Naive thymus-derived CD4-positive, alpha-beta T cell (primary cell): Measurements from ENCODE around the gene SPSB3. TPM values are rescaled to one million over a fixed set of nuclear protein-coding genes. Genes with fewer than 3 reads are reported as not detected.
A peak's percentile ranks its signal among the peaks of the same experiment; 100 is the strongest.

Experiments used
- ATAC-seq: fragments of 150-1000 bp; cut with Tn5 transposase; 2 replicates; pipeline ENCODE4 v1.10.0; 2021; ENCODE audit warnings: mild to moderate bottlenecking, moderate library complexity
- CTCF ChIA-PET: fragments of 350-600 bp; sonication (Branson Sonifier 250); formaldehyde crosslinking; loops from one replicate; lab custom pipeline; 2021; ENCODE audit warnings: antibody characterized with exemption; lab: Charles Lee
- POLR2A ChIA-PET: fragments of 350-600 bp; sonication (Branson Sonifier 250); formaldehyde crosslinking; loops from one replicate; lab custom pipeline; 2021; ENCODE audit warnings: antibody characterized with exemption, inconsistent platforms; lab: Charles Lee
- DNase-seq, 9 donors: peaks; one replicate each; pipeline versions ENCODE4 v3.0.0 to v3.0.0-alpha.2; 2020 to 2022; ENCODE audit warnings: mixed read lengths in 1 of 9
- H3K27ac ChIP-seq: one replicate; pipeline ENCODE4 v1.7.0; 2013; ENCODE audit warnings: mild to moderate bottlenecking, low read depth, low read length, moderate library complexity
- H3K27me3 ChIP-seq, 2 donors: one replicate each; pipeline ENCODE4 v1.7.0; 2013; ENCODE audit warnings: low read length in 2 of 2, mild to moderate bottlenecking in 2 of 2, moderate library complexity in 2 of 2; ENCODE audit not compliant: control insufficient read depth in 2 of 2, insufficient read depth in 2 of 2
- H3K36me3 ChIP-seq, 3 experiments: 1 replicate in 2 of 3; 2 replicates in 1 of 3; pipeline ENCODE4 v1.7.0; 2013; ENCODE audit warnings: low read length in 3 of 3, mild to moderate bottlenecking in 3 of 3, moderate library complexity in 1 of 3; ENCODE audit not compliant: insufficient read depth in 3 of 3, control insufficient read depth in 2 of 3
- H3K4me1 ChIP-seq, 2 donors: one replicate each; pipeline ENCODE4 v1.7.0; 2013; ENCODE audit warnings: low read length in 2 of 2, mild to moderate bottlenecking in 2 of 2, moderate library complexity in 1 of 2; ENCODE audit not compliant: control insufficient read depth in 2 of 2, insufficient read depth in 2 of 2
- H3K4me3 ChIP-seq: 2 replicates; pipeline ENCODE4 v1.7.0; 2013; ENCODE audit warnings: mild to moderate bottlenecking, low read length
- H3K9me3 ChIP-seq, 3 experiments: 1 replicate in 2 of 3; 2 replicates in 1 of 3; pipeline ENCODE4 v1.7.0; 2013; ENCODE audit warnings: low read length in 3 of 3; ENCODE audit not compliant: control insufficient read depth in 2 of 3
- H3K27ac Mint-ChIP-seq, 9 donors: one replicate each; pipeline ENCODE4 v1.8.0; 2020 to 2022; ENCODE audit warnings: mixed read lengths in 9 of 9, mild to moderate bottlenecking in 8 of 9, moderate library complexity in 5 of 9, inconsistent platforms in 2 of 9
- H3K27me3 Mint-ChIP-seq, 5 donors: one replicate each; pipeline ENCODE4 v1.8.0; 2021 to 2022; ENCODE audit warnings: mixed read lengths in 5 of 5, mild to moderate bottlenecking in 1 of 5
- H3K36me3 Mint-ChIP-seq, 5 donors: one replicate each; pipeline ENCODE4 v1.8.0; 2020 to 2022; ENCODE audit warnings: mixed read lengths in 5 of 5, mild to moderate bottlenecking in 3 of 5, inconsistent platforms in 1 of 5
- H3K4me1 Mint-ChIP-seq, 7 donors: one replicate each; pipeline ENCODE4 v1.8.0; 2020 to 2022; ENCODE audit warnings: mixed read lengths in 7 of 7, mild to moderate bottlenecking in 3 of 7, inconsistent platforms in 1 of 7
- H3K4me3 Mint-ChIP-seq, 10 donors: one replicate each; pipeline ENCODE4 v1.8.0; 2020 to 2022; ENCODE audit warnings: mild to moderate bottlenecking in 10 of 10, mixed read lengths in 10 of 10, moderate library complexity in 6 of 10, inconsistent platforms in 2 of 10
- H3K9me3 Mint-ChIP-seq, 11 donors: one replicate each; pipeline ENCODE4 v1.8.0; 2020 to 2022; ENCODE audit warnings: mixed read lengths in 11 of 11, mild to moderate bottlenecking in 4 of 11, inconsistent platforms in 1 of 11, moderate library complexity in 1 of 11
- intact Hi-C, 2 donors: fragments of 100-400 bp; cut with micrococcal nuclease; formaldehyde crosslinking; loops; one replicate each; pipeline ENCODE4 v1.15.1; 2023
- polyA plus RNA-seq, 2 donors: library from polyadenylated mRNA; unstranded; fragments of 300-500 nt; fragmentation: Illumina TruSeq; gene quantifications; one replicate each; pipeline ENCODE4 v1.2.3, GENCODE V29; 2021
- total RNA-seq, 6 experiments: library from RNA in 5 of 6; stranded (reverse) in 5 of 6; gene quantifications; 1 replicate in 5 of 6; 2 replicates in 1 of 6; pipeline ENCODE4 v1.2.3 and lab custom pipeline; 2021 to 2026

The SPSB3 gene
- total and polyA plus RNA-seq, 7 experiments from 2014 or later, result 38.2 to 127 (median 67.0) TPM

DNA sequence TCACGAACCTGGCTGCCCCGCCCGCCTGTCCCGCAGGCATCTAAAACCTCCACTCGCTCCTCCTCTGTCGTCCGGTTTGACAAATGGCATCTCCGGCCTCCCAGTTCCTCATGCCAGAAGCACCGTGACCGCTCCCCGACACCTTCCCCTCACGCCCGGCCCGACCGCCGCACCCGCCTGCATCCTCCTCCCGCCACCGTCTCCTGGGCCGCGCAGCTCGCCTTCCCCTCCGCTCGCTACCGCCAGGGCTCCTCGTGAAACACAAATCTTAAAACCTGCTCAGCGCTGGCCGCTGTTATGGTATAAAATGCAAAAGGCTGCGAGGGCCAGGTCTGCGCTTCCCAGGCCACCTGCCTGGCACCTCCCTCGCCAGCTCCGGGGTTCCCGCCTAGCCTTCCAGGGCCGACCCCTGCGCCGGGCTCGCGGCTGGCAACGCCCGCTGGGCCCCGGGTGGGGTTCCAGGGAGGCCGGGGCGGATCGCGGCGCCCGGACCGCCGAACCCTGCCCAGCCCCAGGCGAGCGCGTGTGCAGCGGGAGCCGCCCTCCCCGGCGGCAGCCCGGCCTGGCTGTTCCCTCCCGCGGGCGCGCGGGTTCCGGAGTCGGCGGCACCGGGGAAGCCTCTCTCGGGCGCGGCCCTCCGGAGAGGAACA is 488 bp downstream of the SPSB3 start:
- peak; percentile 1 for ATAC-seq

DNA sequence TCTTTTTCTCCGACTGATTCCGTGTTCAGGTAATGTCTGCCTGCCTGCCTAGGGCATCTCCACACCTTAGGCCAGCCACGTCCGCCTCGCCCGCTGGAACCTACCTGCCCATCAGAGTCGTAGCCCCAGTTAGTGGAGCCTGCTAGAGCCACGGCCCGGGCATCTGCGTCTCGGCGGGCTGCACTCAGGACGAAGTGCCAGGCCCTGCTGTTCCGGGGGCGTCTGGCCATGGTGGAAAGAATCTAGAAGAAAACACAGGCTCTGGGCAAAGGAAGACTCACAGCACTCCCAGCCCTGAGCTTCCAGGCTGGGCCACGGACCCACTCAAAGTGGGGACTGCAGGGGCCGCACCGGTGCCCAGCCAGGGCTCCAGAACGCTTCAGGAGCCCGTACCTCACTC is 1.1 kb downstream of the SPSB3 start:
- no peaks in the 10 kb centered on the region for H3K27me3 ChIP-seq
- ChIA-PET CTCF (interaction anchor here (0.8 kb wide), 1 partner anchor 9 kb away, joined by 4 read pairs; the partner anchor contains the start of genes EME2 and MRPS34), POLR2A (interaction anchor here (1.1 to 3.7 kb wide), 5 partner anchors 10 to 733 kb away, joined by 3 to 93 read pairs (median 15); partner anchors contain the start of genes ATP6V0C, EME2, FAHD1 and HAGH)
- peaks cover 13 to 28% of the 10 kb centered on the region in 2 donors for H3K4me1 ChIP-seq
- ATAC-seq (no peak), DNase-seq (no peak)
- peak overlapping the region; percentile 76 for H3K27ac ChIP-seq
- Mint-ChIP-seq H3K9me3 (no peaks in the 10 kb centered on the region), H3K4me1 (peaks cover 0 to 48% (median 22%) of the 10 kb centered on the region in 7 donors), H3K27me3 (peaks cover 0 to 2% (median 0%) of the 10 kb centered on the region in 5 donors), H3K27ac (peak overlapping the region; percentile 62 to 88 (median 79)), H3K36me3 (peaks cover 0 to 3% (median 0%) of the 10 kb centered on the region in 5 donors), H3K4me3 (peak overlapping the region; percentile 81 to 95 (median 88))
- peaks cover 0 to 52% (median 0%) of the 10 kb centered on the region in 3 experiments for H3K36me3 ChIP-seq
- H3K4me3 ChIP-seq, result peak overlapping the region; percentile 92
- intact Hi-C loops, result loop anchor here (10.0 kb wide), 4 partner anchors 356 to 1196 kb away; partner anchors contain the start of genes TRAF7 (in 2 of the 2), UBE2I (in 1 of the 2) and UQCC4 (in 1 of the 2)
- no peaks in the 10 kb centered on the region for H3K9me3 ChIP-seq

More for the DNA sequence above, 488 bp downstream of the SPSB3 start:
- Mint-ChIP-seq H3K27ac (peak overlapping the region; percentile 70 to 96 (median 87)), H3K27me3 (peaks cover 0 to 2% (median 0%) of the 10 kb centered on the region in 5 donors), H3K4me3 (peak overlapping the region; percentile 85 to 98 (median 94)), H3K36me3 (peaks cover 0 to 3% (median 0%) of the 10 kb centered on the region in 5 donors), H3K9me3 (no peaks in the 10 kb centered on the region), H3K4me1 (peaks cover 0 to 48% (median 22%) of the 10 kb centered on the region in 7 donors)
- Histone ChIP-seq H3K4me1 (peaks cover 13 to 28% of the 10 kb centered on the region in 2 donors), H3K9me3 (no peaks in the 10 kb centered on the region), H3K27ac (peak overlapping the region; percentile 76), H3K36me3 (peaks cover 0 to 52% (median 0%) of the 10 kb centered on the region in 3 experiments), H3K4me3 (peak overlapping the region; percentile 92), H3K27me3 (no peaks in the 10 kb centered on the region)
- DNase-seq, result peak in 5 of 9 donors; percentile 37 to 47 (median 41)
- POLR2A ChIA-PET, result interaction anchor here (0.6 to 3.7 kb wide), 24 partner anchors 9 to 1086 kb away, joined by 3 to 93 read pairs (median 6); partner anchors contain the start of genes AMDHD2, ATP6V0C, EME2 and FAHD1
- intact Hi-C loops, result loop anchor here (1.0 to 10.0 kb wide), 8 partner anchors 9 to 1197 kb away; partner anchors contain the start of genes HAGH (in 2 of the 2), MRPS34 (in 2 of the 2), TRAF7 (in 2 of the 2) and UQCC4 (in 2 of the 2)
- CTCF ChIA-PET, result interaction anchor here (0.6 to 1.6 kb wide), 5 partner anchors 8 to 290 kb away, joined by 4 to 13 read pairs (median 8); partner anchors contain the start of genes EME2, MAPK8IP3, MRPS34 and NME3

DNA sequence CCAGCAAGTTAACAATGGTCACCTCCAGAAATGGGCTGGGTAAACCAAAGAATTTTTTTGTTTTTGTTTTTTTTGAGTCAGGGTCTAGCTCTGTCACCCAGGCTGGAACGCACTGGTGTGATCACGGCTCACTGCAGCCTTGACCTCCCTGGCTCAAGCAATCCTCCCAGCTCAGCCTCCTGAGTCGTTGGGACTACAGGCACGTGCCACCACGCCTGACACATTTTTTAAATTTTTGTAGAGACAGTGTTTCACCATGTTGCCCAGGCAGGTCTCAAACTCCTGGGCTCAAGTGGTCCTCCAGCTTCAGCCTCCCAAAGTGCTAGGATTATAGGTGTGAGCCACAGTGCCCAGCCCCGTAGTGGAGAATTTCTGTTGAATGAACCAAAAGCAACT is 1.7 kb downstream of the SPSB3 start:
- Mint-ChIP-seq H3K4me3 (peak overlapping the region in 9 of 10 donors; percentile 20 to 95 (median 88)), H3K27me3 (peaks cover 0 to 2% (median 0%) of the 10 kb centered on the region in 5 donors), H3K36me3 (peaks cover 0 to 3% (median 0%) of the 10 kb centered on the region in 5 donors), H3K9me3 (no peaks in the 10 kb centered on the region), H3K27ac (peak overlapping the region in 5 of 9 donors; percentile 62 to 88 (median 82)), H3K4me1 (peaks cover 0 to 47% (median 21%) of the 10 kb centered on the region in 7 donors)
- Histone ChIP-seq H3K4me1 (peaks cover 13 to 24% of the 10 kb centered on the region in 2 donors), H3K4me3 (no peak overlapping the region), H3K27me3 (no peaks in the 10 kb centered on the region), H3K27ac (peak overlapping the region; percentile 76), H3K9me3 (no peaks in the 10 kb centered on the region), H3K36me3 (peaks cover 0 to 52% (median 0%) of the 10 kb centered on the region in 3 experiments)
- ATAC-seq, result no peak
- intact Hi-C loops, result loop anchor here (10.0 kb wide), 4 partner anchors 356 to 1196 kb away; partner anchors contain the start of genes TRAF7 (in 2 of the 2), UBE2I (in 1 of the 2) and UQCC4 (in 1 of the 2)
- POLR2A ChIA-PET, result interaction anchor here (0.6 to 3.7 kb wide), 3 partner anchors 9 to 45 kb away, joined by 3 to 93 read pairs (median 33); partner anchors contain the start of genes EME2, FAHD1, HAGH and MRPS34
- CTCF ChIA-PET, result no interaction called here
- no peak for DNase-seq

DNA sequence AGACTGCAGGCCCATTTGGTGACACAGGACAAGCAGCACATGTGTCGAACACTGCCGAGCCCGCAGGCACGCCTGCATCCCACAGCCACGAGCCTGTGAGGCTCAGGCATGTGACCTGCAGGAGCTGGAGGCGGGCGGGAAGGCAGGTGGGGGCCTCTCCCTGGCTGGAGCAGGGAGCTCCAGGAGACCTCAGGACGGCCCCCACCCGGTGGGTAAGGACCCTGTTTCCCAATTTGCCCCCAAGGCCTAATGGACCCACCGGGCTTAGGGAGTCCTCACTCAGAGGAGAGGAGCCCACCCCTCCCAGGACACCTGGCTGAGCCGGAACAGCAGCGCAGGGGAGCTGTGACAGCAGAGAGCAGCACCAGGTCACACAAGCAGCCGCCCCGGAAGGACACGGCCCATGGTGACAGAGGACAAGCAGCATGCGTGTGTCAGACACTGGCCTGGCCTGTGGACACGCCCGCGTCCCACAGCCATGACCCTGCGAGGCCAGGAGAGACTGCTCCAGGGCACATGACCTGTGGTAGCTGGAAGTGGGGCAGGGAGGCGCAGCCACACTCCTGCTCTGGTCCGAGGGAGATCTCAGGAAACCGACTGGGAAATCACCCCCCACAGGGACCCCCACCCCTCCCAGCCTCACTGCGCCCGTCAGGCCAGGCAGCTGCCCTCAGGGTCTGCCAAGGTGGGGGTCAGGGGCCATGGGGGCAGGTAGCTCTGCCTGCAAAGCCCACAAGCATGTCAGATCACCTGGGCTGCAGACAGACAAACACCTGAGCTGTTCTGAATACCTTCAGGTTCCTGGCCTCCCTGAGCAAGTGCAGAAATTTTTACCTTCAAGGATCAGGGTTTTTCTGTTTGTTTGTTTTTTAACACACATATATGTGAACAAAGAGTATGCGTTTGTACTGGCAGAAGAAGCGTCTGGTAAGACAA is 2.4 kb downstream of the SPSB3 start:
- Mint-ChIP-seq H3K36me3 (peaks cover 0 to 3% (median 0%) of the 10 kb centered on the region in 5 donors), H3K4me1 (peaks cover 0 to 42% (median 21%) of the 10 kb centered on the region in 7 donors), H3K27me3 (peaks cover 0 to 2% (median 0%) of the 10 kb centered on the region in 5 donors), H3K9me3 (no peaks in the 10 kb centered on the region), H3K27ac (peak overlapping the region in 2 of 9 donors; percentile 21 to 22), H3K4me3 (peak overlapping the region in 8 of 10 donors; percentile 20 to 95 (median 34))
- H3K27ac ChIP-seq, result no peak overlapping the region
- no peaks in the 10 kb centered on the region for H3K9me3 ChIP-seq
- ChIA-PET CTCF (no interaction called here), POLR2A (interaction anchor here (0.6 to 3.7 kb wide), 2 partner anchors 9 to 37 kb away, joined by 3 to 93 read pairs; partner anchors contain the start of genes EME2, MRPS34 and NME3)
- no peak for ATAC-seq
- H3K27me3 ChIP-seq, result no peaks in the 10 kb centered on the region
- H3K4me1 ChIP-seq, result peaks cover 13 to 19% of the 10 kb centered on the region in 2 donors
- H3K4me3 ChIP-seq, result no peak overlapping the region
- no peak for DNase-seq
- H3K36me3 ChIP-seq, result peaks cover 0 to 52% (median 0%) of the 10 kb centered on the region in 3 experiments
- intact Hi-C loops, result loop anchor here (10.0 kb wide), 5 partner anchors 355 to 1195 kb away; partner anchors contain the start of genes TRAF7 (in 2 of the 2), UBE2I (in 1 of the 2) and UQCC4 (in 1 of the 2)

DNA sequence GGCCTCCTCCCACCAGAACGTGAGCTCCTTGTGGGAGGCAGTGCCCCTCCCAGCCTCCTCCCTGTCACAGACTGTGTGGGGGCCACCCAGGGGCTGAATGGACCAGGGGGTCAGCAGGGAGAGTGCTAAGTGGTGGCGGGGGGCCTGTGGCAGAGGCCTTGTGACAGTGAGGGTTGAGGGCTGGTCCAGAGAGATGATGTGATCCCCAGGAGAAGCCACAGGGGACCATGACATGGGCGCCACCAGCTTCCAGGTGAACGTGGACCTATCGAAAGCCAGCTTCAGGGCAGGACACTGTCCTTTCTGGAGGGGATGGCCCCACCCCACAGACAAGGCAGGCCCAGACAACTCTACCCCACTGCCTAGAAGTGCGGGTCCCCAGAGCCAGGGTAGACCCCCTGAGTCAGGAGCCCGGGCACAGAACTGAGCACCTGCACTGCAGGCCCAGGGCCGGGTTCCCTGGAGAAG is 3.1 kb downstream of the SPSB3 start:
- Histone ChIP-seq H3K4me1 (peaks cover 17 to 21% of the 10 kb centered on the region in 2 donors), H3K27me3 (no peaks in the 10 kb centered on the region), H3K9me3 (no peaks in the 10 kb centered on the region), H3K27ac (no peak overlapping the region), H3K4me3 (no peak overlapping the region), H3K36me3 (peaks cover 0 to 51% (median 0%) of the 10 kb centered on the region in 3 experiments)
- Mint-ChIP-seq H3K27me3 (peaks cover 0 to 2% (median 0%) of the 10 kb centered on the region in 5 donors), H3K27ac (peak overlapping the region in 2 of 9 donors; percentile 42 to 69), H3K4me3 (peak overlapping the region in 2 of 10 donors; percentile 41 to 80), H3K9me3 (no peaks in the 10 kb centered on the region), H3K36me3 (peaks cover 0 to 3% (median 0%) of the 10 kb centered on the region in 5 donors), H3K4me1 (peaks cover 0 to 41% (median 21%) of the 10 kb centered on the region in 7 donors)
- ChIA-PET POLR2A (no interaction called here), CTCF (no interaction called here)
- ATAC-seq (no peak), DNase-seq (no peak)
- intact Hi-C loops, result loop anchor here in 1 of 2 donors (10.0 kb wide), 1 partner anchor 434 kb away; no protein-coding TSS in a partner anchor
